ENCODE measurements around the gene RBM39. TPM values are rescaled to one million over a fixed set of nuclear protein-coding genes. Genes with fewer than 3 reads are reported as not detected.

RBM39 gene
- total RNA-seq, 1 experiment from 2014 or later = 347 TPM

DNA sequence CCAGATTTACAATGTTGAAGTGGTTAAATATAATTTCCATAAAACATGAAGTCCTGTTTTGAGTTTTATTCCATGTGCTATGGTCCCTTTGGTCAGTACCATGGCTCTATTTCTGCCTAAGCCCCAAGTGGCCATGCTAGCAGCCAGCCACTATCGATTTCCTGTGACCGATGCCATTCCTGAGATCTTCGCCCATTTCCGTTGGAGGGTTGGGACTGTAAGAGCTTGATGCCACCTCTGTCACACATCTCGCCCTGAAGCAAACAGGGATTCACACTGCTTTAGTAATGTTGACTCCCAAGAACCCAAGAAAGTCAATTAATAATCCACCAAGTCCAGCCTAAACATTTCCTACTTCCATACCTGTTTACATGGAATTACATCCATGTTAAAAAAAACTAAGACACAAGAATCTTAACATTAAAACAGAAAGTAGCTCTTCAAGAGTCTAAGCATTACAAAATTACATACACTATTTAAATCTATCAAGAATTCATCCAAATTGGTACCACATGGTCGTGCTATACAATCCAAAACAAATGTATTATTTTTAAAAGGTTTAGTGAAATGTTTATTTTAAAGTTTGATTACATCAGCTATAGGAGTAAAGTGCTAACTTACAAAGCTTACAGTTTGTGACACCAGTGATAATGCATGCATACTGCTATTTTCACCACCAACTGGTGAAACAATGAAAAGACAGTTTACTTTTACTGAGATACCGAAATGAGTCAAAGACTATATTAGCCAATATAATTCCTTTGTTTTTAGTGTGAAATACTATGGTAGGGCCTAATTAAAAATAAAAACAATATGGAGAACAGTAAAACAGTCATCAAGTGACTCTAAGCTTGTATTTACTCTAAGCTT is 2.5 kb downstream of the RBM39 start:
- H3K23me2 ChIP-seq (ENCODE audit: insufficient read length, low read depth, low read length, poor library complexity, severe bottlenecking) = peaks cover 4% of the 10 kb centered on the region
- no peak overlapping the region for H2BK20ac ChIP-seq (ENCODE audit: low read depth, low read length, poor library complexity, severe bottlenecking)
- H3K27ac Mint-ChIP-seq = peak overlapping the region in 2 of 3 experiments; percentile 30 to 79; a peak in 3 of 7 replicates
- no peak overlapping the region for H2BK120ac ChIP-seq (ENCODE audit: low read depth, low read length, poor library complexity, severe bottlenecking)
- peak overlapping the region; percentile 99 for H3K4me3 Mint-ChIP-seq
- no peak overlapping the region for H3K4me2 ChIP-seq (ENCODE audit: insufficient read depth, insufficient read length, low read length)
- H3K79me1 ChIP-seq (ENCODE audit: insufficient read depth, low read depth, low read length, poor library complexity, severe bottlenecking) = peaks cover 5% of the 10 kb centered on the region
- H4K20me1 ChIP-seq (ENCODE audit: control insufficient read depth, insufficient read depth, insufficient read length) = no peaks in the 10 kb centered on the region
- H2BK12ac ChIP-seq (ENCODE audit: insufficient read length, low read depth, low read length) = no peak overlapping the region
- no peak overlapping the region for H3K9ac ChIP-seq (ENCODE audit: extremely low read depth, insufficient read length, low read length)
- no peak overlapping the region for H3K23ac ChIP-seq (ENCODE audit: insufficient read length, low read depth, low read length)
- H3K56ac ChIP-seq (ENCODE audit: insufficient read length, low read depth, low read length) = no peak overlapping the region
- no peak overlapping the region for H4K91ac ChIP-seq (ENCODE audit: insufficient read length, low read depth, low read length)
- H2BK15ac ChIP-seq (ENCODE audit: low read depth, low read length) = no peak overlapping the region
- H2AK5ac ChIP-seq (ENCODE audit: insufficient read length, low read length) = no peak overlapping the region
- no peaks in the 10 kb centered on the region; the same call in 1 of the 2 replicates for H3K27me3 Mint-ChIP-seq (ENCODE audit: low read depth)
- H3K79me2 ChIP-seq (ENCODE audit: insufficient read depth, low read length) = peaks cover 36% of the 10 kb centered on the region
- H3K4me1 Mint-ChIP-seq = peaks cover 28 to 35% of the 10 kb centered on the region in 2 experiments
- H3K14ac ChIP-seq (ENCODE audit: insufficient read depth, low read length) = no peak overlapping the region
- DNase-seq = no peak
- H3K27me3 ChIP-seq (ENCODE audit: insufficient read depth, low read length) = no peaks in the 10 kb centered on the region
- H4K8ac ChIP-seq (replicated peaks; ENCODE audit: insufficient read length, low read depth, low read length) = no peak overlapping the region
- no peak overlapping the region for H3K4ac ChIP-seq (ENCODE audit: low read depth, low read length)
- no peak overlapping the region for H3K27ac ChIP-seq (ENCODE audit: insufficient read length, low read depth, low read length)
- H3K18ac ChIP-seq (ENCODE audit: insufficient read length, low read depth, low read length) = no peak overlapping the region
- no peak overlapping the region for H2BK5ac ChIP-seq (ENCODE audit: insufficient read length, low read length)
- TF ChIP-seq, protein P1, sequence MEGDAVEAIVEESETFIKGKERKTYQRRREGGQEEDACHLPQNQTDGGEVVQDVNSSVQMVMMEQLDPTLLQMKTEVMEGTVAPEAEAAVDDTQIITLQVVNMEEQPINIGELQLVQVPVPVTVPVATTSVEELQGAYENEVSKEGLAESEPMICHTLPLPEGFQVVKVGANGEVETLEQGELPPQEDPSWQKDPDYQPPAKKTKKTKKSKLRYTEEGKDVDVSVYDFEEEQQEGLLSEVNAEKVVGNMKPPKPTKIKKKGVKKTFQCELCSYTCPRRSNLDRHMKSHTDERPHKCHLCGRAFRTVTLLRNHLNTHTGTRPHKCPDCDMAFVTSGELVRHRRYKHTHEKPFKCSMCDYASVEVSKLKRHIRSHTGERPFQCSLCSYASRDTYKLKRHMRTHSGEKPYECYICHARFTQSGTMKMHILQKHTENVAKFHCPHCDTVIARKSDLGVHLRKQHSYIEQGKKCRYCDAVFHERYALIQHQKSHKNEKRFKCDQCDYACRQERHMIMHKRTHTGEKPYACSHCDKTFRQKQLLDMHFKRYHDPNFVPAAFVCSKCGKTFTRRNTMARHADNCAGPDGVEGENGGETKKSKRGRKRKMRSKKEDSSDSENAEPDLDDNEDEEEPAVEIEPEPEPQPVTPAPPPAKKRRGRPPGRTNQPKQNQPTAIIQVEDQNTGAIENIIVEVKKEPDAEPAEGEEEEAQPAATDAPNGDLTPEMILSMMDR (conservative IDR thresholded peaks at IDR 0.05) = 0 out of 3 replicates have a peak, but pooled peaks have one; percentile 12
- no CpG with 5 or more reads among the region's 7 CpGs for WGBS (ENCODE audit: extremely low coverage, insufficient read length, low lambda C conversion rate)
- H4K5ac ChIP-seq (ENCODE audit: insufficient read length, low read depth, low read length) = no peak overlapping the region
- H2AFZ ChIP-seq (ENCODE audit: low read length) = no peak overlapping the region
- peaks cover 3 to 6% of the 10 kb centered on the region in 2 experiments; a peak in 4 of 5 replicates for H3K9me3 Mint-ChIP-seq
- H3K36me3 Mint-ChIP-seq (ENCODE audit: insufficient read depth in 1 of 3, low read depth in 3 of 3) = peaks cover 48 to 72% (median 69%) of the 10 kb centered on the region in 3 experiments
- H3K4me1 ChIP-seq (ENCODE audit: insufficient read depth, low read length) = no peaks in the 10 kb centered on the region
- H3T11ph ChIP-seq (ENCODE audit: low read length) = no peak overlapping the region
- no peaks in the 10 kb centered on the region for H3K9me3 ChIP-seq (ENCODE audit: control insufficient read depth, low read depth, low read length)

Data from H9 (cell line).